Measurements from ENCODE around the gene FLNB.

- TF ChIP-seq POLR2AphosphoS5 (IDR thresholded peaks at IDR 0.05) (no peak), POLR2A (IDR thresholded peaks at IDR 0.05) (no peak)
These were observed 64.5 kb downstream of the FLNB start for GRCh38 chr3:58072763-58073130.

Measured in prostate gland (tissue), 1 donor.